Measurements from ENCODE around the gene HAPLN3.
"Not testable (repeated sequence)": the region's sequence is repeated elsewhere in the genome, so short reads cannot be mapped to it uniquely, and the experiment has no call there.

GRCh38 chr15:88928192-88928591, 32.8 kb upstream of the HAPLN3 start:
- not testable (repeated sequence) for TF ChIP-seq POLR2AphosphoS5, SPI1, TAF1, POLR2A (IDR thresholded peaks at IDR 0.05; ENCODE audit: low read depth, low read length)
